ENCODE data around the gene STXBP5L.
"Not testable (repeated sequence)": the region's sequence is repeated elsewhere in the genome, so short reads cannot be mapped to it uniquely, and the experiment has no call there.

Gene STXBP5L

GRCh38 chr3:121063628-121064027 is 155.6 kb downstream of the STXBP5L start:
- no peak for DNase-seq

- DNase-seq: no peak
These were observed 156.1 kb downstream of the STXBP5L start for GRCh38 chr3:121064121-121064520.

- peak in 1 of 2 experiments; percentile 21 for DNase-seq
These were observed 164.1 kb downstream of the STXBP5L start for GRCh38 chr3:121072133-121072532.

- DNase-seq: no peak
These were observed 165.0 kb downstream of the STXBP5L start for GRCh38 chr3:121073011-121073410.

GRCh38 chr3:121075191-121075590 is 167.2 kb downstream of the STXBP5L start:
- DNase-seq: no peak

GRCh38 chr3:121078378-121079101 is 170.5 kb downstream of the STXBP5L start:
- not testable (repeated sequence) for DNase-seq

GRCh38 chr3:121096953-121097352 is 188.9 kb downstream of the STXBP5L start:
- no peak for DNase-seq

- not testable (repeated sequence) for DNase-seq
These were observed 203.1 kb downstream of the STXBP5L start for GRCh38 chr3:121111086-121111485.

GRCh38 chr3:121111914-121112612 is 204.1 kb downstream of the STXBP5L start:
- no peak for DNase-seq

- DNase-seq: no peak
These were observed 218.2 kb downstream of the STXBP5L start for GRCh38 chr3:121126033-121126706.

- no peak for DNase-seq
These were observed 218.7 kb downstream of the STXBP5L start for GRCh38 chr3:121126707-121127035.

- DNase-seq: peak in 1 of 2 experiments; percentile 6
These were observed 244.6 kb downstream of the STXBP5L start for GRCh38 chr3:121152573-121152972.

- no peak for DNase-seq
These were observed 245.8 kb downstream of the STXBP5L start for GRCh38 chr3:121153851-121154250.

- no peak for DNase-seq
These were observed 247.0 kb downstream of the STXBP5L start for GRCh38 chr3:121155028-121155427.

GRCh38 chr3:121165397-121165837 is 257.4 kb downstream of the STXBP5L start:
- DNase-seq: no peak

GRCh38 chr3:121167374-121168139 is 259.6 kb downstream of the STXBP5L start:
- DNase-seq: no peak

- no peak for DNase-seq
These were observed 267.1 kb downstream of the STXBP5L start for GRCh38 chr3:121175083-121175482.

GRCh38 chr3:121190626-121191025 is 282.6 kb downstream of the STXBP5L start:
- not testable (repeated sequence) for DNase-seq

- no peak for DNase-seq
These were observed 294.6 kb downstream of the STXBP5L start for GRCh38 chr3:121202573-121202972.

GRCh38 chr3:121223116-121223515 is 315.1 kb downstream of the STXBP5L start:
- no peak for DNase-seq

GRCh38 chr3:121228971-121229370 is 321.0 kb downstream of the STXBP5L start:
- DNase-seq: no peak

GRCh38 chr3:121230194-121230593 is 322.2 kb downstream of the STXBP5L start:
- DNase-seq: not testable (repeated sequence)

GRCh38 chr3:121231872-121232271 is 323.9 kb downstream of the STXBP5L start:
- no peak for DNase-seq

Measured in NCI-H2081 (cell line).